ENCODE measurements around the gene DNAJC22. TPM values are rescaled to one million over a fixed set of nuclear protein-coding genes. Genes with fewer than 3 reads are reported as not detected.

Gene DNAJC22
- total and polyA plus RNA-seq, 9 of the 15 experiments (the other 6 are each of a cell fraction or from before 2014, with no cell fraction given): 0.10 to 1.2 (median 0.47) TPM

GRCh38 chr12:49366652-49367380 lies 20.1 kb downstream of the DNAJC22 start (continued):
- TF ChIP-seq NR2C2 (CRISPR knock-in tag; IDR thresholded peaks at IDR 0.05): no peak; the same call in 1 of the 2 replicates
- peak; percentile 36; the same call in 1 of the 2 replicates for TF ChIP-seq NR2C2 (tag; IDR thresholded peaks at IDR 0.05)
- TF ChIP-seq BCLAF1 (IDR thresholded peaks at IDR 0.05; ENCODE audit: borderline replicate concordance in 1 of 2, control insufficient read depth in 1 of 2, low read depth in 2 of 2, low read length in 1 of 2): no peak
- no peak for TF ChIP-seq CHD7 (IDR thresholded peaks at IDR 0.05; ENCODE audit: low read depth, low read length)
- no peak for TF ChIP-seq ZNF778 (CRISPR knock-in tag; IDR thresholded peaks at IDR 0.05)
- no peak for TF ChIP-seq JUN (IDR thresholded peaks at IDR 0.05; ENCODE audit: borderline replicate concordance, low read depth, low read length)
- no peak for TF ChIP-seq JUN (CRISPR knock-in tag; IDR thresholded peaks at IDR 0.05; ENCODE audit: borderline replicate concordance)
- TF ChIP-seq KLF16 (IDR thresholded peaks at IDR 0.05): no peak
- TF ChIP-seq E2F3 (CRISPR knock-in tag; IDR thresholded peaks at IDR 0.05): peak; percentile 77; the same call in 1 of the 2 replicates
- TF ChIP-seq CREB3L1 (IDR thresholded peaks at IDR 0.05; ENCODE audit: borderline replicate concordance, low read depth): peak; percentile 49; the same call in 1 of the 2 replicates
- TF ChIP-seq MCM3 (IDR thresholded peaks at IDR 0.05): no peak
